ENCODE measurements around the gene CDKAL1.
"Not testable (repeated sequence)": the region's sequence is repeated elsewhere in the genome, so short reads cannot be mapped to it uniquely, and the experiment has no call there.

The CDKAL1 gene

DNA sequence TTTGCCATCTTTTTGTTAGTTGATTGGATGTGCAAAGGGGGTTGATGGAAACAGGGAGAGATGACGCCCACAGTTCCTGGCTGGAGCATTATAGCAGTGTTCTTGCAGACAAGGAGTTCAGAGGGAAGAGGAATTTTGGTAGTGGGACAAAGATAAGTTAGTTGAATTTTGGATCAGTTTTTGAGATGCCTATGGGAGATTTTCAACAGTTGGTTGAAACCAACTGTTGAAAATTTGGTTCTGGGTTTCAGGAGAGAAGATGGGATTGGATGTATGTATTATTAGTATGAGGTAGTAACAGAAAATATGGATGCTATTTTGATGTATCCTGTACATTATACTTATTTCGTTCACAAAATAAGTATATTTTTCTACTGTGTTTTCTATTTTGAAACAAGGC, 274.2 kb downstream of the CDKAL1 start:
- DNase-seq: no peak

DNA sequence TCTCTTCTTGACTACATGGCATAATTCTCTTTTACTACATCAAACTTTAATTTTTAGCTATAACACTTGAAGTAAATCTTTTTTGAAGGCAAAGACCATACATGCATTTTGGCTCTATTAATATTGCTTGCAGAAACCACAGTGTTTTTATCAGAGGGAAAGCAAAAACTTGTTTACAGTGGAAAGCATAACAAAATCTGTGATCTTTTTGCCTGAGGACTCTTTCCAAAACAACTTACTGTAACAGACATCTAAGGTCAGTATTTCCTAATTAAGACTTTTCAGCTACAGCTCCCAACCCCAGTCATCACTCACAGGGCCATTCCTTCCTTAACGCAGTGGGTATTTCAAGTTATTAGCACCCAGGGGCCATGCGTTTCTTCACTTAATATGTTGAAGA, 274.7 kb downstream of the CDKAL1 start:
- no peak for DNase-seq

DNA sequence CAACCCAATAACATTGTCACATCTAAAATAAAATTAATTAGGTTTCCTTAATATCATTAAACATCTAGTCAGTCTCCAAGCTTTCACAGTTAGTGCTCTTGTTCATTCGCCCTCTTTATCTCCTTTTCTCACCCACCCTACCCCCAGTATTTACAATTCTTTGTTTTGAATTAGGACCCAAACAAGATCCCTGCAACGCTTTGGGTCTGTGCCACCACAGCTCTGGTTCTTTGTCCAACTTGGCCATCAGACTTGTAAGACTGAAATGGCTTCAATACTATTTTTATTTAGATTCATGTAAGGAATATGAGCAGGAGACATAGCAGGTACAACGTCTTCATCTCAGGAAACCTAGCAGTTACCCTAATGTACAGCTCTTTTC, 276.5 kb downstream of the CDKAL1 start:
- DNase-seq: no peak

DNA sequence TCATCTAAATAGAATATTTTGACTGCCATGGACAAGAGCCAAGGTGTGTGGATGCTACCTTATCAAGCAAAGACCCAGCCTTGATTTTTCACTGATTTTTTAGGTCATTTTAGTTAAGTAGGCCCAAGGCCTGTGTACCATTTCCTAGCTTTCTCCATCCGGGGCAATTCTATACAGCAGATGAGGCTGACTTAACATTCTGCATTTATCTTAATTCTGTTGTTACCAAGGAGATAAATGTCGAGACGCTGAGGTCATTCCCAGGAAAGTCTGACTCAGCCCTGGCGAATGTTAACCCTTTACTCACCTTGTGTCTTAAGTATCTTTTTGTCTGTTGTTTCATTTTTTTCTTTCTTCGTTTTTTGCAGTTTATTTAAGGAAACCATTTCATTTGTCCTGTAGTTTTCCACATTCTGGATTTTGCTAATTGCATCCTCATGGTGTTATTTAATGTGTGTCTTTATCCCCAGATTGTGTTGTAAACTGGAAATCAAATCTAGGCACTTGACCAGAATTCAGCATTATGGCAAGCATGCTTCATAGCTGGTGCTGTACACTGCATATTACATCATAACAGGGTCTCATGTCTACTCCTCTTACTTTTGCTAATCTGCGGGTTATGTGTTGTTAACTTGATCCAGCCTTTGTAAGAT, 277.0 kb downstream of the CDKAL1 start:
- DNase-seq: no peak

DNA sequence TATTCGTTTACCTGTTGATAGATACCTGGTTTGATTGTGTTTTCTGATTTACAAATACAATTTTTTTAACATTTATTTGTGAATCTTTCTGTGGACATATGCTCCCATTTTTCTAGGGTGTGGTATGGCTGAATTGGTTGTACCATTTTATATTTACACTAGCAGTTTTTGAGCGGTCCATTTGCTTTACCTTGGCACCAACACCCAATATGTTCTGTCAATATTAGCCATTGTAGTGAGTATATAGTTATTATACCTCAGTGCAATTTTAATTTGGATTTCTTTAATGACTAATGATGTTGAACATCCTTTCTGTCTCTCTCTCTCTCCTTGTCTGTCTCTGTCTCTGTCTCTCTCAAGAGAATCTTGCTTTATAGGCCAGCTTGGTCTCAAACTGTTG, 278.5 kb downstream of the CDKAL1 start:
- no peak for DNase-seq

DNA sequence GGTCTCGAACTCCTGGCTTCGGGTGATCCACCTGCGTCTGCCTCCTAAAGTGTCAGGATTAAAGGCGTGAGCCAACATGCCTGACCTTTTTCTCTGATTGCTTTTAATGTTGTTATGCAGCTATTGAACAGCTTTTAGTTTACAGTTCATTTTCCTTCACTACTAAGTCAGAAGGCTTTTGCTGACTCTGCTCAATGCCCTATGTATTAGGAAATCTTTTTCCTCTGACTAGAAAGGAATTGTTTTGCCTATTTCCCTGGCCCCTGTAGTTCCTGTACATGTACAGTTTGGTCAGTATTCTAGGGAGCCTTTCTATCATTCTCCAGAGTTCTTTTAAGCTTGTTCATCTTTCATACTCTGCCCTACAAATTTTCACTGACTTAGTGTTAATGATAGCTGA, 280.2 kb downstream of the CDKAL1 start:
- DNase-seq: no peak

DNA sequence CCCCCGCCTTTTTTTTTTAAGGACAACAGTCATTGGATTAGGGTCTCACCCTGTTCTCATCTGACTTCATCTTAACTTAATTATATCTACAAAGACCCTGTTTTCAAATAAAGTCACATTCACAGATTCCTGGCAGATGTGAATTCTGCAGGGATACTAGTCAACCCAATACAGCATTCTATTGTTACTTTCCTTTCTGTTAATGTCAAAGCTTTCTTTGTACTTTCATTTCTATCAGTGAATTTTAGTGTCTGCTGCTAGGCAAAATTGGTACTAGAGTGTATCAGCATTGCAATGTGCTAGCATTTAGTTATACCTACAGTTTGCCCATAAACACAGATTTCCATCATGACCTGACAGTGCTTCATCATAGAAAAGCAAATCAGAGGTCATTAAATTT, 281.9 kb downstream of the CDKAL1 start:
- DNase-seq: no peak

DNA sequence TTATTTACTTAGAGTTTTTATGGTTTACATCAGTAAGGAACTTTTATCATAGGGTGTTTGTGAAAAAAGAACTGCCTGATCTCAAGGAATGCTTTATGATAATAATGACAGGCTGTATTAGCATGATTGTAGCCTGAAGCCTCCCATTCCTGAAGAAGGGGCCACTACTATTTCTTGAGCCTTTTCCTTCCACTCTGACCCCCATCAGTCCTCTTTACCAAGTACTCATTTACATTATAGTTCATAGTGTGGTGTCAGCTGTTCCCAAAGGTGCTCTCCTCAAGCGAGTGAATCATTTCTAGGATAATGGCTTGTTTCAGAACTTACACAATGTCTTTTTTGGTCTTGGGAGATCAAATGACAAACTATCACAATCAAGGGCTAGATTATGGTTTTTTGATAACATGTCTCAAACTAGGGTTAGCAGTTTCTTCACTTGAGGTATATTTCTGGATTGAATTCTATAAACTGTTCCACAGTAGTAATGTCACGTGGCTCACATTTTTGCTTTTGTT, 283.6 kb downstream of the CDKAL1 start:
- DNase-seq: no peak

DNA sequence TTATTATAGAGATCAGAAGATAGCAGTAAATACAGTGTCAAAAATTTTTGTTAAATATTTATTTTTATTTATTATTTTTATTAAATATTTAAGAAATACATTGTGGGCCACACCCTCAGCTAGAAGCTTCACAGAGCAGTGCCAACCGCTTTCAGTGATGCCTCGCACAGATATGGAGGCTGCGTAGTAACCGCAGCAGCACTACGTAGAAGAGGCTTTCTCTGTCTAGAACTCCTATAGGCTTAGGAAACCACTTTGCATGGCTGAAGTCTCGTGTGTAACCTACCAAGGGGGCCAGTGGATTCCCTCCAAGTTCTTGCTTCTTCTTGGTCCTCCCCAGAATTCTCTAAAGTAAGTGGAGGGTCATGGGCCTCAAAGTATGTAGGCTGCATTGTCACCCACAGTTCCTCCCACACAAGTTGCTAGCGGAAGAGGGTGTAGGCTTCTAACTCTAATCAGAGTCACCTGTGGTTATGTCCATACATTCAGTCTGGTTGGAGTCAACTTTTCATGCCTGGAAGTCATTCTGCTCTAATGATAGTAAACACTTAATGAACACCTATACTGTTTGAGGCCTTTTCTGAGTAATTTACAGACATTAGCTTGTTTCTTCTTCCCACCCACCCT, 285.6 kb downstream of the CDKAL1 start:
- no peak for DNase-seq

DNA sequence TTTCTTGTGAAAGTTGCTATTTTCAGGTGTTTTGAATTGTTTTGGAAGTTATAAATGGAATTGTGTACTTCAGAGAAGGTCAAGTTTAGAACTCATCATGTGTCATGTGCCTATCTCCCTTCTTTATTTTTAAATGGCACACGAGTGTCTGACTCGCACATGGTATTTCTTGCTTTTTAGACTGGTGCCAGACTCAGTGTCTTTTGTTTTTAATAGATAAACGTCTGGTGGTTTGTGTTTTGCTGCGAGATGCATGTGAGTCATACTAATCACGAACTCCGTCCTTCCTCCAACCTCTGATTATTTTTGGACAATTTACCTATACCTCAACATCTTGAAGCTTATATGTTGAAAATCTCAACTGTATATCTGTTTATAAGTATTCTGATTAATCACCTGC, 292.1 kb downstream of the CDKAL1 start:
- DNase-seq: no peak

DNA sequence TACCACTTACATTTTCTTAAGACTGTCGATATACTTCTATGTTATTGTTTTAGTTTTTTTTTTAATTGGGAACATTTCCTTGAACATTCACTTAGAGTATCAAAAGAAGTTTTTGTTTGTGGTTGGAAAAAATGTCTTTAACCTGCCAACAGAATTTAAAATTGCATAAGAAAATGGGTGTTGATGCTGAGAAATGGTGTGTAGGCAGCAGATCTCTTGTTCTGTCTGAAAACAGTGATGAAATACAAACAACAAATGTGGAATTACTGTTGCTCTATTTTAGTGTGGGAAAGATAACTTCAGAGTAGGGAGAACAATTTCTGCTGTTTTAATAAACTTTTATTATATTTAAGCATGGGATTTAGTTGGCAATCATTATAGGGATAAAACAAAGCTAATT, 293.5 kb downstream of the CDKAL1 start:
- DNase-seq: no peak

DNA sequence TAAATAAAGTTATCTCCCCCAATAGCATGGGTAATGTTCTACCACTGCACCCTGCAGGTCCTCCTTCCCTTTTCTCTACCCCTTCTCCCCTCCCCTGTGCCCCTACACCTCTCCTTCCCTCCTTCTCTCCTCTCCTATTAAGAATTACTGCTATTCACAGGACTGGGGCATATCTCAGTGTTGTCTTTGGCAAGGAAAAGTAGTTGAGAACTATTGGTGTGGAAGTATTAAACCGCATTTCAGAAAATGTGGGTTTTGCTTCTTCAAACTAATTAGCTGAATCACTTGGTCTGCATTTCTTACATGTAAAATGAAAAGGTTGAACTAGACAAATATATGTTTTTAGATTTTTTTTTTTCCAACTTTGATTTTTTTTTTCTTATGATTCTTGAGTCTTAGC, 296.3 kb downstream of the CDKAL1 start:
- no peak for DNase-seq

DNA sequence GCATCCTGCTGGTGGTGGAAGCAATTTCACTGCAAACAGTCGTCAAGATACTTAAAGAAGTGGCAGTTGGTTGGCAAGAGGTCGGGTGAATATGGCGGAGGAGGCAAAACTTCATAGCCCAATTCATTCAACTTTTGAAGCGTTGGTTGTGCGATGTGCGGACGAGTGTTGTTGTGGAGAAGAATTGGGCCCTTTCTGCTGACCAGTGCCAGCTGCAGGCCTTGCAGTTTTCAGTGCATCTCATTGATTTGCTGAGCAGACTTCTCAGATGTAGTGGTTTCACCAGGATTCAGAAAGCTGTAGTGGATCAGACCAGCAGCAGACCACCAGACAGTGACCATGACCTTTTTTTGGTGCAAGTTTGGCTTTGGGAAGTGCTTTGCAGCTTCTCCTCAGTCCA, 297.0 kb downstream of the CDKAL1 start:
- DNase-seq: not testable (repeated sequence)

DNA sequence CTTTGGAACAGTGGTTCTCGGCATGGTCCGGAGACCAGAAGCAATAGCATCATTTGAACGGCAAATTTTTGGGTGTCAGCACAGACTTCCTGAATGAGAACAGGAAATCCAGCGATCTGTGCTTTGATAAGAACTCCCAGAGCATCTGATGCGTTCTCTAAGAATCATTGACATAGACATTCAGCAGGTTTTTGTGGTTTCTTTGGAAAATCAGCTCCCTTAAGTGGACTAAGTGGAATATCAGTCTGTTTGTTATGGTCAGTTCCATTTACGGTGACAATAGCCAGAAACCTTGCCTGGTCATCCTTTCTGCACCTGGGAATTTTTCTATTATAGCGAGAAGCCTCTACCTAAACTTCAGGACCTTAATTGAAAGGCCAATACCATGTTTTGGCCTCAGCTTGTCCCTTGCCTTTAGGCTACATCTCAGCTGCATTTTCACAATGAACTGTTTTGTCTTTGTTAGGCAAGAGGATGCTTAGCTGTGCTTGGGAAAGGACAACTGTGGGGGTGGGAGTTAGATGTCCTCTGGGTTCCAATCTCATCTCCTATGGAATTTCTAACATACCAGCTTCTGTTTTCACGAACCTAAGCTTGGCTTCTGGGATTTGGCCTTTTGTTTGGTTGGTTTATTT, 299.7 kb downstream of the CDKAL1 start:
- no peak for DNase-seq

DNA sequence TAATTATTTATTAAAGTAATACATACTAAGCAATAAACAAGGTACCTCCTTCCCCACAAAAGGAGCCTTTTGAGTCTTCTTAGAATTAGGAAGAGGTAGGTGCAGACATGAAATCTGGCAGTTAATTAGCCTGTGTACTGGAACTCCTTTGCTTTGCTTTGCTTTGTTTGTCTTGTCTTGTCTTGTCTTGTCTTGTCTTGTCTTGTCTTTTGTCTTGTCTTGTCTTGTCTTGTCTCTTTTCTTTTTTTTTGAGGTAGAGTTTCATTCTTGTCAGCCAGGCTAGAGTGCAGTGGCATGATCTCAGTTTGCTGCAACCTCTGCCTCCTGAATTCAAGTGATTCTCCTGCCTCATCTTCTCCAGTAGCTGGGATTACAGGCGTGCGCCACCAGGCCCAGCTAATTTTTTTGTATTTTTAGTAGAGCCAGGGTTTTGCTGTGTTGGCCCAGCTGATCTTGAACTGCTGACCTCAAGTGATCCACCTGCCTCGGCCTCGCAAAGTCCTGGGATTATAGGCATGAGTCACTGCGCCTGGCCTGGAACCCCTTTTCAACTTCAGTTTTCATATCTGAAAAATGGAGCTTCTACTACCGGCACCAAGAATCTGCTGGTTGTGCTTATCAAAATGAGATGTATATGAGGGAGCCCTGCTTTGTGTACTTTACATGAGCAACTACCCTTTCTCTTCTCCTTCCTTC, 301.2 kb downstream of the CDKAL1 start:
- no peak for DNase-seq

DNA sequence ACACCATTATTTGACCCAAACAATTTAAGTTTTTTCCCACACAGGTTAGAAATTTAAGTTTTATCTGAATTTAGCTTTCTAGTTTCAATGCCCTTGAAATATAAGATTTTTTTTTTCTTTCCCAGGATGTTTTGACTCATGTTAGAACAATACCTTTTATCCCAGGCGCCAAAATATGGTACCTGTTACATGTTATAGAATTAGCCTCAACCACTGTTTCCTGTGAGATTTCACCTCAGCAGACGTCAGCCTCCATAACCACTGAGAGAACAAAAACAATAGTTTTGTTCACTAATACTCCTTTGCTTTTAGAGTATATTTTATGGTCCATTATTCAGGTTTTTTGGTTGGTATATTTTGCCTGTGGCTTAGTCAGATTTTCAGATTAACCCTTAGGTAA, 302.9 kb downstream of the CDKAL1 start:
- DNase-seq: peak; percentile 12

DNA sequence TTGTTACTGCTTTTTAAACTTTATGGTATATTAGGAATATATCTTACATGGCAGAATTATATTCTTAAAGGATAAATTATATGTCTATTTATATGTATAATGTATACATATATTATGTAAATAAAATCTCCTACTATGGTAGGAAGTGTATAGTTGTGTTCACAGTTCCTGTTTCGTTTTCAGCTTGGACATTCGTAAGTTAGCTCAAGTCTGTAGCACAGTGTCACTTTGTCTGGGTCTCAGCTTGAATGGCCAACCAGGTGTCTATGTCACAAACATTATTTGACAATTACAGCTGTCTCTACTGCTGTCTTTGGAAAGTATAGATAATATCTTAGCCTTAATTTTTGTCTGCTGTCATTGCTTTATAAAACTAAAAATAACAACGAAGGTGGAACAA, 303.9 kb downstream of the CDKAL1 start:
- no peak for DNase-seq

DNA sequence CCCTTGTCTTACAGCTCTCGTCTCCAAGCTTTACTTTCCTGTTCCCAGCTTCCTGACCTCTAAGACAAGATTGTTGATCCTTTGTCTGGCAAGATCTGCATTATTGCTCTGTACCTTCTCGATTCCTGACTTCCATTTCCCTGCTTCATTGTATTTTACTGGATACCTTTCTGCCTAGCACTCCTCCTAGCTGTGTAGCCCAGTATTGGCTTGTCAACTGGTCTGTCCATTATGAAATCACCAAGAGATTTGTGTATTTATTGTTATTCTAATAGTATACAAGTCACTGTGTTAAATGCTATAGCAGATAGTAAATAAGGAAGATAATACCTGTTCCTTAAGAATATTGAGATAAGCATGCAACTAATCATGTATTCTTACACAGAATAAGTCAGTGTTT, 305.4 kb downstream of the CDKAL1 start:
- DNase-seq: no peak

DNA sequence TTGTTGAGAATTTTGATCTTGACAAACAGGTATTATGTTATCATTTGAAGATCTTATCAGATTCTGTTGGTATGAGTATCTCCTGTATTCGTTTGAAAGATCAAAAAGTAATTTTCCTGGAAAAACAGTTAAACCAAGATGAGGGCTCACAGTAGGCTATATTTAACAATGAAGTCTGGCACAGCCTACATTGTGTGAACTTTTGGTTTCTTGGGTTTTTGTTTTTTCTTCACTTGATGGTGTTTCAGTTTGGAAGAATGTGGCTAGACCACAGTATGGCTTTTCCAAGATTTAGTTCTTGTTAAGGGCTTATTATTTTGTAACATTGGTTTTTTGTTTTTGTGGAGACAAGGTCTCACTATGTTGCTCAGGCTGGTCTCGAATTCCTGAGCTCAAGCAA, 306.4 kb downstream of the CDKAL1 start:
- DNase-seq: no peak

DNA sequence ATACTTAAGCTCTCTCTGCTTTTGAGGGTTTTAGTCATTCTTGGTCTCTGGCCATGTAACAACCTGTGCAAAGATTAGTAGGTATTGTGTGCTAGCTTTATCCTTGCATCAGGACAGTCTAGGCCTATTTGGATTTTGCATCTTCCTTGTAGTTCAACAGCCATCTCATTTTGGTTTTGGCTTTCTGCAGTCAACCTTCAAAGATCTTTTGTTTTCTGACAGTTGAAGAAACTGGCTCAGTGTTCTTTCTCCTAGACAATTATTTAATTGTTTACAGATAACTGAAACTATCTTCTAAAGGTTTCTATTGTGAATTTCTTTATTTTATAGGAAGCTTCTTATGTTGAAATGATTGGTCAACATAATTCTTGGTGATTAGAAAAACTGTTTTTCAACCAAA, 307.5 kb downstream of the CDKAL1 start:
- no peak for DNase-seq

DNA sequence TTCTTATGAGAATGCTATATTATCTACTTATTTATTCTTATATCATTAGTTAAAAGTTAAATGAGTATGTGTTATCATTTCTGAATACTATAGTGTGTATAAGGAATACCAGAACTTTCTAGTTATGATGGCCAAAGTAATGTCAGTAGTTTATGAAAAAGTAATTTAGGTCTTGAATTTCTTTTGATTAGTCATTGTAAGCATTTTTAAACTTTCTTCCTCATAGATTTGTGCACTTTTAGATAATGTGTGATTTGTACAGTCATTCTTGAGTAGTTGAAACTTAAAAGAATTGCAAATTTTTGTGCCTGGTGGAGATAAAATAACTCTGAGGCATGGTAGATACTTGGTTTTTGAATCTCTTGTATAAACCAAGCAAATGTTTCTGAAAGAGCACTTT, 311.3 kb downstream of the CDKAL1 start:
- DNase-seq: no peak

DNA sequence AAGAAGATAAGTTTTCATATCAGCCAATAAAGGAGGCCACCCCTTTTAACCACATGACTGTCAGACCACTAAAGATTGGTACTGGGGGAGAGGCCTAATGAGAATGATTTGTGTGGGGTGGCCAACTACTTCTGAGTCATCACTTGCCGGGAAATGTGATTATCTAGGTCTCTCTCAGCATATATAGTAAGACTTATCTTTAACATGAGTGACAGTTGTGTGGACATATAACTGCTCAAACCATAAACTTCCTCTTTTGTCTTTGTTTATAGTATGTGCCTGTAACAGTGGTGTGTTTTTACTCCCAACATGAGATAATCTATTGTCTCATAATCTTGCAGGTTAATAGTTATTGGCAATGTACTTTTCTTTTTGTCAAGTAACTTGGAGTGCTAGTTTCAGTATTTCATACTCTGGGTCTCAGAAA, 312.4 kb downstream of the CDKAL1 start:
- DNase-seq: no peak

DNA sequence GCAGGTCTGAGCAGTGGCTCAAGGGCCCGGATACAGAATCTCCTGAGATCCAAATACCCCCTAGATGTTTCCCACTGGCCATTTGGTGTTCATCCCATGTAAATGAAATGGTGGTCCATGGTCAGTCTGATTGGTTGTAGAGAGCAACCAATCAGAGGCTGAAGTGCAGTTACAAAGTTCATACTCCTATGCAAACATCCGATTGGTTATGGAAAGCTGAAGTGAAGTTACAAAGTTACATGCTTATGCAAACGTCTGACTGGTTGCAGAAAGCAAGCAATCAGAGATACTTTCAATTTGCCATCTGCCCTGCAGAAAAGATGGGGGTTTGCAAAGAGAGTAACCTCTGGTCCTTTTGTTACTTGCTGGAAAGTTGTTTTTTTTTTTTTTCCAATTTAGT, 313.6 kb downstream of the CDKAL1 start:
- no peak for DNase-seq
